ENCODE measurements around the gene TOM1L2. TPM values are rescaled to one million over a fixed set of nuclear protein-coding genes. Genes with fewer than 3 reads are reported as not detected.

Gene TOM1L2
- 23.8 and 41.8 TPM in 2 replicates for total RNA-seq

GRCh38 chr17:17972126-17972951, at the start of gene TOM1L2, which contains the start of gene DRC3:
Gene TOM1L2 (minus strand): TSS chr17:17972400. CDS start chr17:17972313, 87 bp downstream.
Gene DRC3 (plus strand): TSS chr17:17972862. CDS start chr17:17977599, 4,737 bp downstream.

GRCh38 chr17:17836818-17837379, 135.3 kb downstream of the TOM1L2 start, which contains the start of gene SREBF1:
Gene SREBF1 (minus strand): TSS chr17:17836986. CDS start chr17:17836817, 169 bp downstream.

Other genes starting within 250 kb of the TOM1L2 start
- gene SREBF1, start 135.4 kb downstream of the TOM1L2 start, total RNA-seq = 100 and 135 TPM in 2 replicates
- 0.33 and 1.9 TPM in 2 replicates for gene DRC3, start 462 bp upstream of the TOM1L2 start, total RNA-seq
- gene ATPAF2, start 66.8 kb upstream of the TOM1L2 start, total RNA-seq = 12.5 and 22.3 TPM in 2 replicates
- gene GID4, start 67.0 kb upstream of the TOM1L2 start, total RNA-seq = 4.6 and 6.6 TPM in 2 replicates
- gene DRG2, start 115.5 kb upstream of the TOM1L2 start, total RNA-seq = 40.4 and 46.4 TPM in 2 replicates
- 0.16 and 0.63 TPM in 2 replicates for gene MYO15A, start 136.4 kb upstream of the TOM1L2 start, total RNA-seq
- gene ALKBH5, start 211.4 kb upstream of the TOM1L2 start, total RNA-seq = 68.2 and 79.8 TPM in 2 replicates

Data from mesangial cell (primary cell).